ENCODE data around the gene MGMT. TPM values are rescaled to one million over a fixed set of nuclear protein-coding genes. Genes with fewer than 3 reads are reported as not detected.
A peak's percentile ranks its signal among the peaks of the same experiment; 100 is the strongest.

Gene MGMT
- total RNA-seq, 1 donor from 2014 or later, result 19.4 TPM

GRCh38 chr10:129758207-129759021 is 291.4 kb downstream of the MGMT start:
- ATAC-seq (no peak), DNase-seq (peak; percentile 29)
- Histone ChIP-seq H3K27ac (no peak overlapping the region), H3K4me1 (no peaks in the 10 kb centered on the region), H3K9me3 (no peaks in the 10 kb centered on the region), H3K4me3 (no peak overlapping the region), H3K27me3 (no peaks in the 10 kb centered on the region), H3K36me3 (no peaks in the 10 kb centered on the region)
- intact Hi-C loops (cut with DNase I), result no loop called here
- TF ChIP-seq CTCF (IDR thresholded peaks at IDR 0.05), result no peak

- Histone ChIP-seq H3K4me3 (no peak overlapping the region), H3K4me1 (no peaks in the 10 kb centered on the region), H3K27me3 (no peaks in the 10 kb centered on the region), H3K9me3 (no peaks in the 10 kb centered on the region), H3K27ac (no peak overlapping the region), H3K36me3 (no peaks in the 10 kb centered on the region)
- DNase-seq (no peak), ATAC-seq (no peak)
- intact Hi-C loops (cut with DNase I), result no loop called here
- TF ChIP-seq CTCF (IDR thresholded peaks at IDR 0.05), result no peak
Measured at GRCh38 chr10:129759214-129760002, 292.4 kb downstream of the MGMT start.

GRCh38 chr10:129760003-129760315 is 292.9 kb downstream of the MGMT start:
- ATAC-seq (no peak), DNase-seq (peak; percentile 51)
- Histone ChIP-seq H3K9me3 (no peaks in the 10 kb centered on the region), H3K36me3 (no peaks in the 10 kb centered on the region), H3K4me1 (no peaks in the 10 kb centered on the region), H3K27me3 (no peaks in the 10 kb centered on the region), H3K27ac (no peak overlapping the region), H3K4me3 (no peak overlapping the region)
- TF ChIP-seq CTCF (IDR thresholded peaks at IDR 0.05), result no peak
- intact Hi-C loops (cut with DNase I), result no loop called here

GRCh38 chr10:129760416-129760815 is 293.4 kb downstream of the MGMT start:
- Histone ChIP-seq H3K4me1 (no peaks in the 10 kb centered on the region), H3K4me3 (no peak overlapping the region), H3K27me3 (no peaks in the 10 kb centered on the region), H3K9me3 (no peaks in the 10 kb centered on the region), H3K36me3 (no peaks in the 10 kb centered on the region), H3K27ac (no peak overlapping the region)
- intact Hi-C loops (cut with DNase I), result no loop called here
- TF ChIP-seq CTCF (IDR thresholded peaks at IDR 0.05), result no peak
- DNase-seq (no peak), ATAC-seq (no peak)

- H3K9me3 ChIP-seq, result no peaks in the 10 kb centered on the region
- H3K4me3 ChIP-seq, result no peak overlapping the region
- H3K36me3 ChIP-seq, result no peaks in the 10 kb centered on the region
- intact Hi-C loops (cut with DNase I), result no loop called here
- ATAC-seq, result no peak
- no peak overlapping the region for H3K27ac ChIP-seq
- H3K27me3 ChIP-seq, result no peaks in the 10 kb centered on the region
- no peaks in the 10 kb centered on the region for H3K4me1 ChIP-seq
- no peak for TF ChIP-seq CTCF (IDR thresholded peaks at IDR 0.05)
- DNase-seq, result peak; percentile 48
Measured at GRCh38 chr10:129761197-129761972, 294.3 kb downstream of the MGMT start.
